ENCODE measurements around the gene WIPI1.
"Not testable (repeated sequence)": the region's sequence is repeated elsewhere in the genome, so short reads cannot be mapped to it uniquely, and the experiment has no call there.

The WIPI1 gene

DNA sequence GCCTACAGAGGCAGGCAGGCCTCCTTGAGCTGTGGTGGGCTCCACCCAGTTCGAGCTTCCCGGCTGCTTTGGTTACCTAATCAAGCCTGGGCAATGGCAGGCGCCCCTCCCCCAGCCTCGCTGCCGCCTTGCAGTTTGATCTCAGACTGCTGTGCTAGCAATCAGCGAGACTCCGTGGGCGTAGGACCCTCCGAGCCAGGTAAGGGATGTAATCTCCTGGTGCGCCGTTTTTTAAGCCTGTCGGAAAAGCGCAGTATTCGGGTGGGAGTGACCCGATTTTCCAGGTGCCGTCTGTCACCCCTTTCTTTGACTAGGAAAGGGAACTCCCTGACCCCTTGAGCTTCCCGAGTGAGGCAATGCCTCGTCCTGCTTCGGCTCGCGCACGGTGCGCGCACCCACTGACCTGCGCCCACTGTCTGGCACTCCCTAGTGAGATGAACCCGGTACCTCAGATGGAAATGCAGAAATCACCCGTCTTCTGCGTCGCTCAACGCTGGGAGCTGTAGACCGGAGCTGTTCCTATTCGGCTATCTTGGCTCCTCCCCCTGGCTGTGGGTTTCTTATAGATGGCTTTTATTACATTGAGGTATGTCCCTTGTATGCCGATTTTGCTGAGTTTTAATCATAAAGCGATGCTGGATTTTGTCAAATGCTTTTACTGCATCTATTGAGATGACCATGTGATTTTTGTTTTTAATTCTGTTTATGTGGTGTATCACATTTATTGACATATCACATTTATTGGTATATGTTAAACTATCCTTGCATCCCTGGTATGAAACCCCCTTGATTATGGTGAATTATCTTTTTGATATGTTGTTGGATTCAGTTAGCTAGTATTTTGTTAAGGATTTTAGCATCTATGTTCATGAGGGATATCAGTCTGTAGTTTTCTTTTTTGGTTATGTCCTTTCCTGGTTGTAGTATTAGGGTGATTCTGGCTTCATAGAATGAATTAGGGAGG is 43.4 kb downstream of the WIPI1 start:
- DNase-seq (ENCODE audit: low spot score), result not testable (repeated sequence)

DNA sequence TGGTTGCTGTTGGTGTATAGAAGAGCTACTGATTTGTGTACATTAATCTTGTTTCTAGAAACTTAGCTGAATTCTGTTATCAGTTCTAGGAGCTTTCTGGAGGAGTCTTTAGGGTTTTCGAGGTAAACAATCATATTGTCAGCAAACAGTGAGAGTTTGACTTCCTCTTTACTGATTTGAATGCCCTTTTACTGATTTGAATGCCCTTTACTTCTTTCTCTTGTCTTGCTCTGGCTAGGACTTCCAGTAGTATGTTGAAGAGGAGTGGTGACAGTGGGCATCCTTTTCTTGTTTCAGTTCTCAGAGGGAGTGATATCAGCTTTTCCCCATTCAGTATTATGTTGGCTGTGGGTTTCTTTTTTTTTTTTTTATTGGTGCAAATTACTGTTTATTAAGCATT is 49.6 kb downstream of the WIPI1 start:
- DNase-seq (ENCODE audit: low spot score), result not testable (repeated sequence)

DNA sequence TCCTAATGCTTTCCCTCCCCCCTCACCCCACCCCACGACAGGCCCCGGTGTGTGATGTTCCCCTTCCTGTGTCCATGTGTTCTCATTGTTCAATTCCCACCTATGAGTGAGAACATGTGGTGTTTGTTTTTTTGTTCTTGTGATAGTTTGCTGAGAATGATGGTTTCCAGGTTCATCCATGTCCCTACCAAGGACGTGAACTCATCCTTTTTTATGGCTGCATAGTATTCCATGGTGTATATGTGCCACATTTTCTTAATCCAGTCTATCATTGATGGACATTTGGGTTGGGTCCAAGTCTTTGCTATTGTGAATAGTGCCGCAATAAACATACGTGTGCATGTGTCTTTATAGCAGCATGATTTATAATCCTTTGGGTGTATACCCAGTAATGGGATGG is 53.5 kb downstream of the WIPI1 start:
- not testable (repeated sequence) for DNase-seq (ENCODE audit: low spot score)

DNA sequence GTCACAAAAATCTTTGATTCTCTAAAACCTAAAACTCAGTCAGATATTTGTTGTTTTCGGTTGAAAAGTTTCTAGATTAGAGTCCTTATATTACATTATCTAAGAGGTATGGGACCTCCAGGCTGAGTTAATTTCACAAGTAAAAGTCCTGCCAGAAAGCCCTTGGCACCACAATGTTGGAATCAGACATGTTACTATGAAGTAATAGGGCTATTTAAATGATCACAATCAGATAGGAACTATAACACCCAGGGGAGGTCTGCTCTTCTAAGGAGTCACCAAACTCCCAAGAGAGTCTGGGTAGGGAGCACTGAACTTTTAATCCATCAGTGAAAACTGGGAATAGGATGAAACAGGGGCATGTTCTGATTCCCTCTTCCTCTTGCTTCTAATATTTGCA is 54.2 kb downstream of the WIPI1 start:
- DNase-seq (ENCODE audit: low spot score), result no peak

DNA sequence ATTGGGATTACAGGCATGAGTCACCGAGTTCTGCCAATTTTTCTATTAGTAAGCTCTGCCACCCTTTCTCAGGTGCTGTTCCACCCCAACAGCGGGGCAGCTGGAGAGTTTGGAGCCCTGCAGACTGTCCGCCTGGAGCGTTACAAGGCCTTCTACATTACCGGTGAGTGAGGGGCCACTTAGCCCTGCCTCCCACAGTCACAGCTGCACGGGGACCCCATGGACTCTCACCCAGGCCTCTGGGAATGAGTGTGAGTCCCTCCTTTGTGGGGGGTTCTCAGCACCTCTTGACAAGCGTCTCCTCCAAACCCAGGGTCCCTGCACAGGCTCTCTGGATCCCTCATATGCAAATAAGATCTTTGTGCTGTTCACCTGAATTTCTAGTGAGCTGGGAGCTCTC is 56.0 kb downstream of the WIPI1 start:
- no peak for DNase-seq (ENCODE audit: low spot score)

DNA sequence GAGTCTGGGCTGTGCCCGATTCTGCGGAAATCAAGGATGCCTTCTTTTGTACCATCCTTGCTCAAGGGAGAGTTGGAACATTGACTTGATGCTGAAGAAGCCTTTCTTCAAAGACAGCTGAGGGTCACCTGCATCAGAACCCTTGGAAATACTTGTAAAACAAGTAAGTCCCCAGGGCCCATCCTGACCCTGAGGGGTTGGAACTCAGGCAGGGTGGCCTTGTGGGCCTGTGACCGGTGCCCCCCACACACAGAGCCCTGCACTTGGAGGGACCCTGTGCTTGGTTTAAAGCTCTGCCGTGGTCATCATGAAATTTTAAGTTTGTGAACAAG is 56.9 kb downstream of the WIPI1 start:
- no peak for DNase-seq (ENCODE audit: low spot score)

DNA sequence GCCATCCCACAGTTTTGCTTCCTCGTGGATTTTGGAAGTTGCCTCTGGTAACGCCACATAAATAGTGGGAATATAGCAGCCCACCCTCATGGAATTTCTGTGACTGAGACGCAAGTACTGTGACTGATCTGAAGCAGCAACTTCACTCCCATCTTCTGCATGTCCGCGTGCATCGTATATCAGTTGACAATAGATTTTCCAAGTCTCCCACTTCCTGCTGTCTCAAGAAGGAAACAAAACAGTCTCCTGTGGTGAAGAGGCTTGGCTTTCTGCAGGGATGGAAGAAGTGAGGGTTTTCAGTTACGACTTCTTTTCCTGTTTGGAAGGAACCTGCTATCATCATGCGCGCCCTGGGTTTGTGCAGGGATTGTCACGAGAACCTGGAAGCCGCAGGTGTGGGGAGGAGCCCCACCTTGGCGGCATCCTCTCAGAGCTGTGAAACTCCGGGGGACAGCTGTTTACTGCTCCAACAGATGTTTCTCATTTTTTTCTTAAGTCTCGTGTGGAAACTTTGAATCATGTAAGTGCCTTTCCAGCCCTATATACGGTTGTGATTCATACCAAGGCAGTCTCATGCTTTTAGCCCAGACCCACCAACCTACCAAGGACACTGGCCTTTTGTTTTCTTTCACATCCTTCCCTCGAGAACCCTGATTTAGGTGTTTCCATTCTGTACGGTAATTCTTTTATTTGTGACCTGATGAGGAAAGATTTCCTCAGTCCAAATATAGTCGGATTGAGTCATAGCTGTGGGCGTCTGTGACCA is 57.5 kb downstream of the WIPI1 start:
- DNase-seq (ENCODE audit: low spot score), result peak; percentile 21

DNA sequence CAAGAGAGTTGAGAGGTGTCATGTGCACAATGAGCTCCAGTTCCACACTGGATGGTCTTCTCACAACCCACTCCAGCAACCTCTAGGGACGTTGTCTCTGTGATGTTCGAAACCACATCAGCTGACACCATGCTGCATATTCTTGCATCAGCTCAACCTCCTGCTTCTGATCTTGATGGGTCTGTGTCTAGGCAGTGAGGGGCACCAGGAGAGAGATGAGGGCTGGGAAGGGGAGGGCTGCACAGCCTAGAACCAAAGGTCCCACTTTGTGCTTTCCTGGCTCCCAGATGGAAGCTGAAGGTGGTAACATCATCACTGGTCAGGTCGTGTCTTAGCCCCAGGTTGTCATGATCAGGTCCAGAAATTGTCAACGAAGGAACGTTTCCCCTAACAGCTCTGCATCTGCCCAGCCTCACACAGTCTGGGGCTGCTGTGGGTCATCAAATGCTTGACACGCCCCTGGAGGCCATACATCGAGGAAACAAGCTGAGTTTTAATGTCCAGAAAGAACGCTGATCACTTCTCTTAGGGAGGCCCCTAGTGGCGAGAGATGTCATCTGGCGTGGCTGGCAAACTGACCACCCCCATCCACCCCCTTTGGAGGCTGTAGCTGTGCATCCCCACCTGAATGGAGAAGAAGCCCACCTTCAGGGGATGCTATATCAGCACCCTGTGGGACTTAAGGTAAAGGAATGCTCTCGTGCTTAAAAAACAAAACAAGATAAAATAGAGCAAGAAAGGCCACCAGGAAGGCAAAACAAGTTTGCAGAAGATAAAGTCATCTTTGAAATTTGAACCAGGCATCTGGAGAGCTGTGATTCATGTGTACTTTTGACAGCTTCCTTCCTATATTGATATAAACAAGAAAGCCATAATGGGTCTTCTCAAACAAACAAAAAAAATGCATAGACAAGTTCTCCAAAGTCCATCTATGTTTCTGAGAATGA is 58.3 kb downstream of the WIPI1 start:
- peak; percentile 82 for DNase-seq (ENCODE audit: low spot score)

DNA sequence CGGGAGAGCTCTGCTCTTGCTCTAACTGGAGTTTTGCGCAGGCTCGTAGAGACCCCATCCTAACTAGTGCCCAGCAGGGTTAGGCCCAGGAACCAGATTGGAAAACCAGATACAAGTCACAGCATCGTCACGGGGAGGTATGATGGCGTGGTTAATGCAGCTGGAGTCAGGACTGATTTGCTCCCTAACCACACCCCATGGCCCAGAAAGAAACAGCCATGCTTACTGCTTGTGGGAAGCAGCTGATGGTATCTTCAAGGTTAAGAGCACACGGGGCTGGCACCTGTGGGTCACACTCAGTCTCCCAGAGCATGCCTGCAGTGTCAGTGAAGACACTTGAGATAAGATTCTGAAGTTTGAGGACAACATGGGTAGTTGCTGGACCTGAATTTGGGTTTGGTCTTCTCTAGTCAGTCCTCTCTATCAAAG is 60.2 kb downstream of the WIPI1 start:
- no peak for DNase-seq (ENCODE audit: low spot score)

DNA sequence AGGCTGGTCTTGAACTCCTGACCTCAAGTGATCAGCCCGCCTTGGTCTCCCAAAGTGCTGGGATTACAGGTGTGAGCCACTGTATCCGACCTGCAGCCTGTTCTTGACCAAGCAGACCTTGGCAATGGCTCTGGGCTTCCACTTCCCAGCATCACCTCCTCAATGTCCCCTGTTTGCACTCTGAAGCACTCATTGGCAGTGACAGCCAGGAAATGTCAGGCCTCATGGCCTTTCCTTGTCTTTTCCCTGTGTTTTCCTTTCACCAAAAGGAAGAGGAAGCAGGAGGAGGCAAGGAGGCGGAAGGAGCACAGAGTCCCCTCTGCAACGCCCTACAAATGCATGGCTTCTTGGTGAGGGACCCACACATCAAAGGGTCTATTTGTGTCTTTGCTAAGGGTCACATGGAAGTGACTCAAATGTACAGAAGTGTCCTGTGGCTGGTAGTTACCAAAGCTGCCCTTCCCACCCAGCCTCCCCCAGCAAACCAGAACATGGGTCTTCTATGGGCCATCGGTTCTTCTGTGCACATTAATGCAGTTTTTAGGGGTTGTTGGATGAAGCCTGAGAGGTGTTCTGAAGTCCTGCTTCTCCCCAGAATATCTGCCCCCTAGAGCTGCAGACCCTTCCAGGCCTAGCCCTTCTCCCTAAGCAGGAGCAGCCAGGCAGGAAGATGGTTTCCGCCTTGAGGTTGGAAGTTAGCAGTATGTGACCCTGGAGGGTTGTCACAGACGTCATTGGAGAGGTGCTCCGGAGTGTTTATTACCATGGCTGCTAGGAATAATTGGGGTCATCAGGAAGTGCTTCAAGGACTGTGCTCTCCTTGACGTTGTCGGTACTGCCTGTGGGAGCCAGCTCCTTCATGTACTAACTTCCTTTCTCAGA is 60.8 kb downstream of the WIPI1 start:
- DNase-seq (ENCODE audit: low spot score), result no peak

DNA sequence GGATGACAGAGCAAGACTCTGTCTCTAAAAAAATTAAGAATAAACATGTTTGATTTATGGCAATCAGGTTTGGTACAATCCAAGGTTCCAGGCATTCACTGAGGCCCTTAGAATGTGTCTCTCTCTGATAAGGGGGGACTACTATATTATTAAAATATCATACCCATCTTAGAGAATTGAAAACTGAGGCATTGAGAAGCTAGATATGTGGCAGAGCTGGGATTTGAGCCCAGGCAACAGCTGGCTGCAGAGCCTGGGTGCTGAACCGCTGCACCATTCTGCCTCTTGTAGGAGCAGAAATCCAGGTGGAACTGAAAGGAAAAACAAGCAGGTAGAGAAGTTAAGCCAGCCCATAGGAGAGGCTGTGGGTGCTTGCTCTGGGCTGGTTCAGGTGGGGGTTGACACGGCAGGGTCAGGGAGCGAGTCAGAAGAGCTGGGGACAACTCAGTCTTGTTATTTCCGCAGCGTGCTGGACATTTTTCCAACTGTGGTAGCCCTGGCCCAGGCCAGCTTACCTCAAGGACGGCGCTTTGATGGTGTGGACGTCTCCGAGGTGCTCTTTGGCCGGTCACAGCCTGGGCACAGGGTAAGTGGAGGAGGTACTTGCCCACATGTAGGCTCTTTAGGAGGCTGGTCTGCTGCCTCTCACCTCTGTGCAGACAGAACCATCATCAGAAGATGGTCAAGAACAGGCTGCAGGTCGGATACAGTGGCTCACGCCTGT is 62.5 kb downstream of the WIPI1 start:
- no peak for DNase-seq (ENCODE audit: low spot score)

DNA sequence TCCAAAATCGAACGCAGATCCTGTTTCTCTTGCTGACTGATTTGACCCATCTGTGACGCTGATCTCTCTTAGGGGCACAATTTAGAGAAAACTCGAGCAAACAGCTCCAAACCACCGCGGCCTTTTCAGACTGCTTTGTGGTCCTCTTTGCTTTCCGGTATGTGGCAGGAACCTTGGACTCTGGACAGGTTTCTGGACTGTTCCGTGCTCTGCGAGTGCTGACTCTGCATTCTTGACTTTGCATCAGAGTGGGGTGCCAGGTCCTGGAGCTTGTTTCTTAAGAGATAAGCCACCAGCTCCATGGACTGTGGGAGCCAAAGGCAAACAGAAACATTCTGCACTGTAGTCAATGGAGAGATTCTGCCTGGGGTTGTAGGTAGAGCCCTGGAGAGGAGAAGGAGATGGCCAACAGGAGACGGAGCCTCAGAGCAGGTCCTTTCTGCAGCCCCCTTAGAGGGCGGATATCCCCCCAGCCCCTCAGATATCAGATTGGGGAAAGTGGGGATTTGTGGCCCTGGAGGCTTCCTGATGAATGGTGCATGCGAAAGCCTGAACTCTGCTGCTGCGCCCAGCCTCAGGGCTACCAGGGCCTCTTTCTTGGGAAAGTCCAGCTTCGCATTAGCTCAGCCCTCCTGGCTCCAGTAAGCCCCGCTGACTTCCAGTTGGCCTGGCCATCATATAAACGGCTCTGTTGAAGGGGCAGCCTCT is 65.6 kb downstream of the WIPI1 start:
- no peak for DNase-seq (ENCODE audit: low spot score)

DNA sequence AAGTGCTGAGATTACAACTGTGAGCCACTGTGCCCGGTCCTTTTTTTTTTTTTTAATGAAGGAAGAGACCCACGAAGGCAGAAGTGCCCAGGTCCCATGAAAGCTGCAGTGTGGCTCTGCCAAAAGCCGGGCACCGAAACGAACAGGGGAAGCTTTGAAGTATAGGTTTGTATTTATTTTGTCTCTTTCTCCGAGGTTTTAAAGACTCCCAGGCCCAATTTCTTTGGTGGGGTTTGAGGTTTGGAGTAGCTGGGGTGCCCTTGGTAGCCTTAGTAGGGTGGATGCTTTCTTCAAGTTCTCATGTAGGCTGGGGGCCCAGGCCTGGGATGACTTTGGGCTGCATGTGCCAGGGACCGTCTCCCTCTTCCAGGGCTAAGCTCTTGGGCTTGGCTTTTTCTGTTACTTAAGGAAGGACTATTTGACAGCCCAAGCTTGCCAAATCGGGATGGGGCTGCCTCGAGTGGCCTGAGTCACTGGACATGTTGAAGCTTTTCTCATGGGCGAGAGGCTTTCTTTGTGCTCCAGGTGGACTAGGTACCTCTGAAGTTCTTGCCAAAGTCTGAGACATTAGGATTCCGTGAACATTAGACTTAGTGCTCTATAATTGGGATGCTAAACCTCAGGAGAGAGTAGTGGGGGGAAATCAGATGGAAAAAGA is 66.3 kb downstream of the WIPI1 start:
- no peak for DNase-seq (ENCODE audit: low spot score)

DNA sequence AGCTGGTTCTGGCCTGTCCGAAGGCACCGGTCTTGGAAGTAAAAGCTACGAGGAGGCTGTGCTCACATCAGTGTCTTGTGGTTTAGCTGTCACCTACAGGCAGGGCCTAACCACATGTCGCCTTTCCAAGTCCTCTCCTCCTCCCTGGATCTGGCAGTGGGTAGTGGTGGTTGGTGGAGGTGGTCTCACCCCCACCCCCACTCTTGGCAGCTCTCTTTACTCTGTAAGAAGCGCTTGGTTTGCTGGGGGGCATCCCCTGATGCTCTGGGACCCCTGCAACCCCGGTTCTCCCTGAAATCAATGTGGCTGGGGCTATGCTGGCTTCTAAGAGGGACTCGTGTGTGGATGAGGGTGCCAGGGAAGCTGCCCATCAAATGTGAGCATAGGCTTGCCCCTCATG is 68.3 kb downstream of the WIPI1 start:
- DNase-seq (ENCODE audit: low spot score), result no peak

DNA sequence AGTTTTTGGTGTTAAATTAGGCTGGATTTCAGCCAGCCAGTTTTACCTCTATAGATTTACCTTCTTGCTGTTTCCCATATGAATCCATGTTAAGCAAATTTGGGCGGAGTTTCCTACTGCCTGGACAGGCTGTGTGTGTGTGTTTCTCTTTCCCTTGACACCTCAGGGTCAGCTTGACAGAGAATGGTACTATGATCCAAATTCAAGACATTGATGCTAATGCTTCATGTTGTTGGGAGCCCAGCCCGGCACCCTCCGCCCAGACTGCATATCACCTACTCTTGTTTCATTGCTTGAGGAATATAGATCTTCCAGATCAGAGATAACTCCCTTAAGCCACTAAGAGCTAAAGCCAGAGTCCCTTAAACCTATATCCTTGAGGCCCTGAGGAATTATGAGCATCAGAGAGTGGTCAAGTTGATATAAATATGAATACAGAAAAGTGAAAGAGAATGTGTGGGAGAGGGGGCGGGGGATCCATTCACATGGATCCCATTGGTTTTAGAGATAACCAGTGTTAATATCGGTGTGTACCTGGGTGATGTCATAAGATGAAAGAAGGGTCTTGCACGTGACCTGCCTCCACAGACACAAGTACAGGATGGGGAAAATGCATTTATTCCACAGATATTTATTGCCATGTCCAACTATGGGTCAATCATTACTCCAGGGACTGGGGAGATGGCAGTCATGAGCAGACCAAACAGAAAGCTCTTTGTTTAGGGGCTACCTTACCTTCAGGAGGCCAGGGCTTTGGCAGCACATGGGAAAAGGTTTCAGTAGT is 69.7 kb downstream of the WIPI1 start:
- DNase-seq (ENCODE audit: low spot score), result no peak

DNA sequence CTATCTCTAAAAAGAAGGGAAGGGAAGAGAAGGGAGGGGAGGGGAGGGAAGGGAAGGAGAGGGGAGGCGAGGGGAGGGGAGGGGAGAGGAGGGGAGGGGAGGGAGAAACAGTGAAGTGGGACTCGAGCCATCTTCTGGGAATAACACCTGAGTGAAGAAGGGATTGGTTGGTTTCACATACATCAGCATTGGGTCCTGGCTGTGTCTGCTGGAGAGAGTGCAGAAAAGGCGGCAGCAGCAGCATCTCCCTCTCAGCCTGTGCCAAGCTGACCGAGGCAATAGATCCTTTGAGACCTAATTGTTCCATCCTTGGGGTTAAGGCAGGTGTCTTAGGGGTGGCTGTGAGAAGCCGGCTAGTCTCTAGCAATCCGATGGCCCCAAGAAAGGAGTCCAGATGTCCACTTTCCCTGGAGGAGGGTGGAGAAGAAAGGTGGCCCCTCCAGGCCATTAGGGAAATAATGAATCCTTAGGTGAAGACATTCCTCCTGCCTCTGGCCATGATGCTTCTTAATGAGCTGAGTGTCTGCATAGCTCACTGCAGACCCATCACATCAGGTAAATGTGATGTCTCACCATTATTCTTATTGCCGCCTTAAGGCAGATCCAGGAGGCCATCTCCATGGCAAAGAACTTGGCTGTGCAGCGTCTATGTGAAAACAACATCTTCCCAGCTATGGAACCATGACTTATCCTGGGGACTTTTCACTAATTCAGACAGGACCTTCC is 71.6 kb downstream of the WIPI1 start:
- DNase-seq (ENCODE audit: low spot score), result no peak

DNA sequence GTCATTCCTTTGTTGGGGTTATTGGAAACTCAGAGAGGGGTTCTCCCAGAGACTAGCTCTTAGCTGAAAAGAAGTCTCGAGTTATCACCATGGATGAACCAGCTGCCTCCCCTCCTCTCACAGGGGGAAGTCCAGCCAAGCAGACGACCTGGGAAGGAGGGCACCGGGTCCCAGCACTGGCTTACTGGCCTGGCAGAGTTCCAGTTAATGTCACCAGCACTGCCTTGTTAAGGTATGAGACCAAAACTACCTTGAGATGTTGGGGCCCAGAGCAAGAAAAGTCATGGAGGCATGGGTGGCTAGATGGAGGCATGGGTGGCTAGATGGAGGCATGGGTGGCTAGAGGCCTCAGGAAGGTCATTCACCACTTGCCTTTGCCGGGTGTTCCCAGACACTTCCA is 72.4 kb downstream of the WIPI1 start:
- no peak for DNase-seq (ENCODE audit: low spot score)

DNA sequence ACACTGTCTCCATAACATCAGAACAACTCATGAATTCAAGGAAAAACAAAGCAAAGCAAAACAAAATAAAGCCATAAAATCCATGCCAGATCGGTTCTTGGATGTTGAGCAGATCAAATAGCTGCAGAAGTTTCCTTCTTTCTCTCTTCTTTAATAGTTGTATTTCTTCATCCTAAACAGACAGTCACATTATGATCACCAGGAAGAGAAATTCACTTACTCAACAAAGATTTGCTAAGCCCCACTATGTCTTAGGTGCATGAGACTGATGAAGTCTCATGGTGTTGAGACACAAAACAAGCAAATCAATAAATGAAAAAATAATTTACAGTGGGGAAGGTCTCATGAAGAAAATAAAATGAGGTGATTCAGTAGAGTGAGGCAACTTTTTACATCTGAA is 72.8 kb downstream of the WIPI1 start:
- no peak for DNase-seq (ENCODE audit: low spot score)
